BLaER1 treated with 17β-estradiol and CSF1 and Interleukin-3, amounts not matched to agents 10 nM and 100 nM (cell line): ENCODE results near the gene GPR137C.

ENCODE experiments used
- H3K27ac ChIP-seq, 11 experiments: shearing (Covaris generic); formaldehyde crosslinking; 2 replicates each; pipeline ENCODE4 v1.8.1; 2022
- H3K27me3 ChIP-seq, 11 experiments: shearing (Covaris generic); formaldehyde crosslinking; 2 replicates each; pipeline ENCODE4 v1.8.1; 2022
- H3K36me3 ChIP-seq, 11 experiments: shearing (Covaris generic); formaldehyde crosslinking; 2 replicates each; pipeline ENCODE4 v1.8.1; 2022
- H3K4me1 ChIP-seq, 10 experiments: shearing (Covaris generic); formaldehyde crosslinking; 2 replicates each; pipeline ENCODE4 v1.8.1; 2022
- H3K4me2 ChIP-seq, 11 experiments: shearing (Covaris generic); formaldehyde crosslinking; 2 replicates each; pipeline ENCODE4 v1.8.1; 2022
- H3K4me3 ChIP-seq, 10 experiments: shearing (Covaris generic); formaldehyde crosslinking; 2 replicates each; pipeline ENCODE4 v1.8.1; 2022
- H3K9ac ChIP-seq, 11 experiments: shearing (Covaris generic); formaldehyde crosslinking; 2 replicates each; pipeline ENCODE4 v1.8.1; 2022
- H3K9me3 ChIP-seq, 11 experiments: shearing (Covaris generic); formaldehyde crosslinking; replicated peaks in 1 of 11; 2 replicates each; pipeline ENCODE4 v1.8.1; 2022
- H4K20me1 ChIP-seq, 11 experiments: shearing (Covaris generic); formaldehyde crosslinking; 2 replicates each; pipeline ENCODE4 v1.8.1; 2022
- Cebpa-rat ChIP-seq, 11 experiments: shearing (Covaris generic); IDR thresholded peaks; 2 replicates each; pipeline ENCODE4 v1.8.1; 2022

The GPR137C gene, protein sequence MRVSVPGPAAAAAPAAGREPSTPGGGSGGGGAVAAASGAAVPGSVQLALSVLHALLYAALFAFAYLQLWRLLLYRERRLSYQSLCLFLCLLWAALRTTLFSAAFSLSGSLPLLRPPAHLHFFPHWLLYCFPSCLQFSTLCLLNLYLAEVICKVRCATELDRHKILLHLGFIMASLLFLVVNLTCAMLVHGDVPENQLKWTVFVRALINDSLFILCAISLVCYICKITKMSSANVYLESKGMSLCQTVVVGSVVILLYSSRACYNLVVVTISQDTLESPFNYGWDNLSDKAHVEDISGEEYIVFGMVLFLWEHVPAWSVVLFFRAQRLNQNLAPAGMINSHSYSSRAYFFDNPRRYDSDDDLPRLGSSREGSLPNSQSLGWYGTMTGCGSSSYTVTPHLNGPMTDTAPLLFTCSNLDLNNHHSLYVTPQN

DNA sequence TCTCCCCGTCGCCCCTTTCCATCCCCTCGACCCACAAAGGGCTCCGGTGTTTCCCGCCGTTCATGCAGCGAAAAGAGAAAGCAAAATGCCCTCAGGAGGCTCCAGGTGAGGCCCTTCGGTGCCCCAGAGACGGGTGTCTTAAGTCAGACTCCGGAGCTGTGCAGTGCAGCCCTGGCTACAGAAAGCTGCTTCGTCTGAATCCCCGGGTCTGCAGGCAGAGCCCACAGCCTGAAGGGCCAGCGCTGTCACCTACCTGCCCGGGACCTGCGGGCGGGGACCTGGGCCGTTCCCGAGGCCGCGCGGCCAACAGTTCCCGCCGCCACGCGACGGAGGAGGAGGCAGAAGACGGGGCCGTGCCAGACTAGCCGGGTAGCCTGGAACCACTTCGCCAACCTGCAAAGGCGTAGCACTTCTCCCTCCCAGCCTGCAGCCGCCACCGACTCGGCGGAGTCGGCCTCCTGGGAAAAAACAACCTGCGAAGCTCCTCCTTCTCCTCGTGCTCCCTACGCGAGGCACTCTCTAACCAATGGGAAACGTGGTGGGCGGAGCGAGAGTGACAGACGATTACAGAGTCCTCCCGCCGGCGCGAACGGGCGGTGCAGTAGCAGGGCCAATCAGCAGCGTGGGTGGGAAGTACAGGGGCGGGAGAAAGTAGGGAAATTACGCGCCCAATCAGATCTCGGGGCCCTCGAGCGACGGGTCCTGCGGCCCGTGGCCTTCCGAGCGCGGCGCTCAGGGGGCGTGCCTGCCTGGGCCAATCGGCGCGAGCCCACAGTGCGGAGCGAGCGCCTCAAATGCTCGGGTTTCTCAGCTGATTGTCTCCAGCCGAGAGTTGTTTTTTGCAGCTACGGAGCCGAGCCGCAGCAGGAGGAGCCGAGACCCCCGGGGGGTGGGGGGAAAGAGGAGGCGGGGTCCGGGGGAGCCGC lies at the start of gene GPR137C, which contains the start of gene TXNDC16:
GPR137C (plus strand) TSS at position 774 of the 926 bp plus-strand sequence. CDS start 312 bp downstream, outside the sequence.
TXNDC16 (minus strand) TSS at position 443 of the 926 bp plus-strand sequence. CDS start 8,948 bp downstream, outside the sequence.
- Histone ChIP-seq H4K20me1 (peaks cover 0 to 7% (median 0%) of the 10 kb centered on the region in 11 experiments; a peak in 3 of 22 replicates), H3K27ac (peak within 1 kb of the TSS; percentile 46 to 82 (median 77); a peak in 21 of 22 replicates)
- no peak for TF ChIP-seq Cebpa-rat (IDR thresholded peaks at IDR 0.05)

DNA sequence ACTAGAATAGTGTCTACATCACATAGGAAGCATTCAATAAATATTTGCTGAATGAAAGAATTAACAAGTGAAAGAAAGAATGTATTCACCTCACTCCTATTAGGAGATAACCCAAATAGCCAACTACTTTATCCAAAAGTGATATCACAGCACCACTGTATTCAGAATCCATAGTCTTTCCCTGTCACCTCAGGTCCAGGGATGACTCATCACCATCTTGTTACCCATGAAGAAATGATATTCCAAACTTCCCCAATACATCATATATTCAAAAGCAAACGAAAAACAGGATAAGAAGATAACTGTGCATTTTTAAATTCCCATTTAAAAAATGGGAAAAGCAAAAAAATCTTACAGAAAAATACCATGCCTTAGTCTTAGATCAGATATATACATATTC lies 39.4 kb upstream of the GPR137C start:
- Histone ChIP-seq H4K20me1 (no peaks in the 10 kb centered on the region), H3K4me1 (no peaks in the 10 kb centered on the region), H3K36me3 (peaks cover 0 to 39% (median 8%) of the 10 kb centered on the region in 11 experiments; a peak in 11 of 22 replicates), H3K9ac (no peak overlapping the region), H3K27me3 (no peaks in the 10 kb centered on the region), H3K9me3 (no peaks in the 10 kb centered on the region), H3K27ac (no peak overlapping the region), H3K4me2 (no peak overlapping the region), H3K4me3 (no peak overlapping the region)
- TF ChIP-seq Cebpa-rat (IDR thresholded peaks at IDR 0.05), result no peak

More for the DNA sequence above, at the start of gene GPR137C, which contains the start of gene TXNDC16:
- peaks cover 21 to 35% (median 30%) of the 10 kb centered on the region in 10 experiments for H3K4me1 ChIP-seq
- peak within 1 kb of the TSS; percentile 80 to 86 (median 83) for H3K9ac ChIP-seq
- H3K36me3 ChIP-seq, result peaks cover 0 to 16% (median 0%) of the 10 kb centered on the region in 11 experiments; a peak in 3 of 22 replicates
- no peaks in the 10 kb centered on the region for H3K9me3 ChIP-seq
- peak within 1 kb of the TSS; percentile 89 to 98 (median 96) for H3K4me2 ChIP-seq
- no peaks in the 10 kb centered on the region for H3K27me3 ChIP-seq
- H3K4me3 ChIP-seq, result peak within 1 kb of the TSS; percentile 73 to 92 (median 82)

DNA sequence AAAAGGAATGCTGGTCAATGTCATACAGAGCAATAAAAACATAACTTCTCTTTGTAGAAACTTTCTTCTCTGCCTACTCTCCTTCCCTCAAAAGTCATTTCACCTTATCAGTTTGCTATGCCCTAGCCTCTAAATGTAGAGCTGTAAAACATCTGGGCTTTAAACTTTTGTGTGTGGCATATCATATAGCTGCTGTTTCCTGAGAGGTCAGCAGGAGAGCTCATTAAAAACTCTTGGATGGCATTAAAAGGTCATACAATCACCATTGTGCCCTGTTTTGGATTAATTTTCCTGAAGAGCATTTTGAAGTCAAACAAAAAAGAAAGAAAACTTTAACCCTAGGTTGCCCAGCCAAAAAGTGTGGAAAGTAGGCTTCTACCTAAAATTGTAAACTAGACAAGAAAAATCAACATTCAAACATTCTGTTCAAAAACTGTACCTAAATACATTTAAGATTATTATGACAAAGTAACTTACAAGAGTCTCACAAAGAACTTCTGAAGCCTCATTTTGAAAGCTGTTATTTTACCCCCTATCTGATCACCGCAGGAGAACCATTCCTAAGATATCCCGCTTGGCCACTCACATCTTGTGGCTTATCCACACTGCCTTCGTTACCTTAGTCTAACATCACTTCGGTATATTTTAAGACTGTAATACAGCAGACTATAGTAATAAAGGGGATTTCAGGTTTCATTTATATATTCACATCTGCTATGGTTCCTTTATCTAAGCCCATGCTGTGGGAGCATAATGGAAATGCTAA lies 38.4 kb upstream of the GPR137C start:
- no peak overlapping the region for H3K4me3 ChIP-seq
- no peak overlapping the region for H3K9ac ChIP-seq
- no peak overlapping the region for H3K4me2 ChIP-seq
- TF ChIP-seq Cebpa-rat (IDR thresholded peaks at IDR 0.05), result no peak
- no peak overlapping the region for H3K27ac ChIP-seq
- no peaks in the 10 kb centered on the region for H3K27me3 ChIP-seq
- no peaks in the 10 kb centered on the region for H3K4me1 ChIP-seq
- H3K36me3 ChIP-seq, result peaks cover 0 to 36% (median 11%) of the 10 kb centered on the region in 11 experiments; a peak in 11 of 22 replicates
- no peaks in the 10 kb centered on the region for H3K9me3 ChIP-seq
- no peaks in the 10 kb centered on the region for H4K20me1 ChIP-seq

DNA sequence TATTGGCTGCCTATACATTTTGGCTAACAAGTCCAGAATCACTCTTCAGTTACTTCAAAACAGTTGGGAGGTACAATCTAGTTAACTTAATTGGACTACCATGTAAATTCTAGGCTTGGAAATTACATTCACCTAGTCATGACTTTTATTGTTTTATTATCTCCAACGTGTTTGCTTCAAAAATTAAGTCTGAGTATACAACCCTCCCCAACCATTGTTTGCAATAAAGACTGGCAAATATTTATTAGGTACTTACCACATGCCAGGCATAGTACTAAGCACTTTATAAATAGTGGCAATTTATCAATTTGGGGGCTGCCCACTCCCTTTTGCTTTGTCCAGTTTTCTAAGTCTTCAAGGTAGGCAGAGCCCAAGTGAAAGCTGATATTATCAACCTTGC lies 30.6 kb upstream of the GPR137C start:
- Histone ChIP-seq H3K4me2 (no peak overlapping the region), H3K9ac (no peak overlapping the region), H3K27ac (no peak overlapping the region), H3K4me1 (no peaks in the 10 kb centered on the region), H4K20me1 (no peaks in the 10 kb centered on the region), H3K4me3 (no peak overlapping the region), H3K27me3 (no peaks in the 10 kb centered on the region), H3K9me3 (no peaks in the 10 kb centered on the region), H3K36me3 (peaks cover 0 to 21% (median 9%) of the 10 kb centered on the region in 11 experiments; a peak in 12 of 22 replicates)
- TF ChIP-seq Cebpa-rat (IDR thresholded peaks at IDR 0.05), result no peak

DNA sequence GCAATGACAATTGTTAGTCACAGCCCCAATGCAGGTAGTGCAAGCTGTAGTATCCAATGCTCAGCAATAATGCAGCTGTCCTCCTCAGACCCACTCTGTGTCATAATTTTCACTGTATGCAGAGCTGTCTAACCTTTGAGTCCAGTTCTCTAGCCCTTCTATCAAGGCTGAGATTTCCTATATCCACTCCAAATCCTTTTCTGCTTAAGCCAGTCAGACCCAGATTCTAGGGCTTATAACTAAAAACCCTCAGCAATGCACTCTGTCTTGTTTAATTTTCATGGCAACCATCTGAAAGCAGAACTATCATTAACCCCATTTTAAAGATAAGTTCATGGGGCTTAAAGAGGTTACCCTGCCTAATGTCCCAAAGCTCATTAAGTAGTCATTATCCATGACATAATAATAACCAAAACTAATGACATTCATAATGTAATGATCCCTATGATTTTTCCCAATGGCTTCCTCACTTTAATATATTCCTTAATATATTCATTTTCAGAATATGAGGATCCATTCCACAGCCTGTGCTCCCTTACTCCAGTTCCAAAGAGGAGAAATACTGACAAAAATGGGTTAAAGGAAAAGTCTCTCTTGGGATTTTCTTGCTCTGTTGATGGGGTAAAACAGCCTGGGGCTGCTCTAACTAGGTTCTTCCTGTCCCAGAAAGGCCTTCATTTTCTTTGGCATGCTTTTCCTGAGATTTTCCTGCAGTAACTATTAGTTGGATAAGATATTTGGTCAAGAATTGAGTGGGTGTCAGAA lies 29.9 kb upstream of the GPR137C start:
- Histone ChIP-seq H3K27me3 (no peaks in the 10 kb centered on the region), H3K4me1 (no peaks in the 10 kb centered on the region), H3K4me3 (no peak overlapping the region), H3K9me3 (no peaks in the 10 kb centered on the region), H3K9ac (no peak overlapping the region), H3K36me3 (peaks cover 0 to 24% (median 10%) of the 10 kb centered on the region in 11 experiments; a peak in 12 of 22 replicates), H3K4me2 (no peak overlapping the region), H4K20me1 (no peaks in the 10 kb centered on the region), H3K27ac (no peak overlapping the region)
- no peak for TF ChIP-seq Cebpa-rat (IDR thresholded peaks at IDR 0.05)

DNA sequence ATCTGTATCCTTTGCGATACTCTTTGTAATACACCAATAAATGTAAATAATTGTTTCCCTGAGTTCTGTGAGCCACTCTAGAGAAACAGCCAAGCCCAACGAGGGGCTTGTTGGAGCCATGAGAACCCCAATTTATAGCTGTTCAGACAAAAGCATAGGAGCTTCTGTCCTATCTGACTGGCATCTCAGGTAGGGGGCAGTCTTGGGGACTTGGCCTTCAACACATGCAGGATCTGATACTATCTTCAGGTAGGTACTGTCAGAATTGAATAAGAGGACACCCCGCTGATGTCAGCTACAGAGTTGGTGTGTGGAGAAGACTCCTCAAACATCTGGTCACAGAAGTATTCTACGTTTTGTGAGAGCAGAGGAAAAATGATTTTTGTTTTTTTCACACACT lies 25.6 kb upstream of the GPR137C start:
- Histone ChIP-seq H4K20me1 (no peaks in the 10 kb centered on the region), H3K36me3 (peaks cover 0 to 20% (median 11%) of the 10 kb centered on the region in 11 experiments; a peak in 13 of 22 replicates), H3K27me3 (no peaks in the 10 kb centered on the region), H3K4me1 (no peaks in the 10 kb centered on the region), H3K9ac (no peak overlapping the region), H3K27ac (no peak overlapping the region), H3K9me3 (no peaks in the 10 kb centered on the region; a peak in 1 of 22 replicates), H3K4me2 (no peak overlapping the region), H3K4me3 (no peak overlapping the region)
- no peak for TF ChIP-seq Cebpa-rat (IDR thresholded peaks at IDR 0.05)

DNA sequence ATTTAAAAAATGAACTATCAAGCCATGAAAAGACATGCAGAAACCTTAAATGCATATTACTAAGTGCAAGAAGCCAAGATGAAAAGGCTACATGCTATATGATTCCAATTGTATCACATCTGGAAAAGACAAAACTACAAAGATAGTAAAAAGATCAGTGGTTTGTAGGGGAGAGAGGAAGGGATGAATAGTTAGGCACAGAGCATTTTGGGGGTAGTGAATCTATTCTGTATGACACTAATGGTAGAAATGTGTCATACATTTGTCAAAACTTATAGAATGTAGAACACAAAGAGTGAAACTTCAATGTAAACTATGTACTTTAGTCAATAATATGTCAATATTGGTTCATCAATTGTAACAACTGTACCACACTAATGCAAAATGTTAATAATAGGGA lies 21.2 kb upstream of the GPR137C start:
- Histone ChIP-seq H3K36me3 (peaks cover 29 to 60% (median 50%) of the 10 kb centered on the region in 11 experiments), H3K4me2 (no peak overlapping the region), H3K9me3 (no peaks in the 10 kb centered on the region; a peak in 1 of 22 replicates), H3K9ac (no peak overlapping the region), H4K20me1 (no peaks in the 10 kb centered on the region), H3K27ac (no peak overlapping the region), H3K4me1 (no peaks in the 10 kb centered on the region), H3K27me3 (no peaks in the 10 kb centered on the region), H3K4me3 (no peak overlapping the region)
- TF ChIP-seq Cebpa-rat (IDR thresholded peaks at IDR 0.05), result no peak

DNA sequence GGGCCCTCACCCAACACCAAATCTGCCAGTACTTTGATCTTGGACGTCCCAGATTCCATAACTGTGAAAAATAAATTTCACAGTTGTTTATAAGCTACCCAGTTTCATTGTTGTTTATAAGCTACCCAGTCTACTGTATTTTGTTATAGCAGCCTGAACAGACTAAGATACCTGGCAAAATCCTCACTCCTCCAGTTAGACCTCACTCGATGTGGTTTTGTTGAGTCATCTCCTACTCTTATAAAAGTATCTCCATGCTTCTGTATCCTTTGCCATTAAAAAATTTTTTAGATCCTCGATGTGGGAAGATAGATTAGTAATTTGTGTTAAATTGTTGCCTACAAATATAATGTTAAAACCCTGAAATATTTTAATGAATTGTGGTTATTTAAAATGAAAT lies 16.4 kb upstream of the GPR137C start:
- no peak overlapping the region for H3K4me3 ChIP-seq
- H3K36me3 ChIP-seq, result peaks cover 29 to 91% (median 65%) of the 10 kb centered on the region in 11 experiments
- H3K27ac ChIP-seq, result no peak overlapping the region
- H3K9me3 ChIP-seq, result no peaks in the 10 kb centered on the region
- H3K4me2 ChIP-seq, result no peak overlapping the region
- no peaks in the 10 kb centered on the region for H4K20me1 ChIP-seq
- H3K27me3 ChIP-seq, result no peaks in the 10 kb centered on the region
- no peak overlapping the region for H3K9ac ChIP-seq
- H3K4me1 ChIP-seq, result peaks cover 0 to 24% (median 0%) of the 10 kb centered on the region in 10 experiments; a peak in 6 of 20 replicates
- TF ChIP-seq Cebpa-rat (IDR thresholded peaks at IDR 0.05), result no peak
